ENCODE measurements around the gene HK2.

Gene HK2

DNA sequence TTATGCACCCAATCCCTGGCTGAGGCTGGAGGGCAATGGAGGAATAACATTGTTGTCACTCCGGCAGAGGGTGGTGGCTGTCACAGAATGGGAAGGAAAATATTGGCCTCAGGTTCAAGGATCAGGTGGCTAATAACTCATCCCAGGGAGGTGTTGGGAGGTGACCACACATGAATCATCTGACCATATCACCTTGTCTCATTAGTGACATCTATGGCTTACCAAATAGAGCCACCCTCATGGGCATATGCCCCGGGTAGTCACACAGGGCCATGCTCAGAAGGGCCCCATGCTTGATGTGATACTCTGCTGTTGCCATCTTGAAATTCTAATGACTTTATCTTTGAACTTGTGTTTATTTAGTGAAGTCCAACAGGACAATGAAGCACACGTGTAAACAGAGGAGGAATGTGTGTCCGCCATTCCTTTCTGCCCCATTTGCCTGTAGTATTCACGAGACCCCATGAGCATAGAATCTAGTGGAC lies 27.5 kb upstream of the HK2 start:
- ATAC-seq (ENCODE audit: insufficient read depth, low read depth) (no peak), DNase-seq (no peak)
- TF ChIP-seq EZH2 (IDR thresholded peaks at IDR 0.05; ENCODE audit: borderline replicate concordance, low read depth, low read length, severe bottlenecking) = no peak
- TF ChIP-seq, protein P1, sequence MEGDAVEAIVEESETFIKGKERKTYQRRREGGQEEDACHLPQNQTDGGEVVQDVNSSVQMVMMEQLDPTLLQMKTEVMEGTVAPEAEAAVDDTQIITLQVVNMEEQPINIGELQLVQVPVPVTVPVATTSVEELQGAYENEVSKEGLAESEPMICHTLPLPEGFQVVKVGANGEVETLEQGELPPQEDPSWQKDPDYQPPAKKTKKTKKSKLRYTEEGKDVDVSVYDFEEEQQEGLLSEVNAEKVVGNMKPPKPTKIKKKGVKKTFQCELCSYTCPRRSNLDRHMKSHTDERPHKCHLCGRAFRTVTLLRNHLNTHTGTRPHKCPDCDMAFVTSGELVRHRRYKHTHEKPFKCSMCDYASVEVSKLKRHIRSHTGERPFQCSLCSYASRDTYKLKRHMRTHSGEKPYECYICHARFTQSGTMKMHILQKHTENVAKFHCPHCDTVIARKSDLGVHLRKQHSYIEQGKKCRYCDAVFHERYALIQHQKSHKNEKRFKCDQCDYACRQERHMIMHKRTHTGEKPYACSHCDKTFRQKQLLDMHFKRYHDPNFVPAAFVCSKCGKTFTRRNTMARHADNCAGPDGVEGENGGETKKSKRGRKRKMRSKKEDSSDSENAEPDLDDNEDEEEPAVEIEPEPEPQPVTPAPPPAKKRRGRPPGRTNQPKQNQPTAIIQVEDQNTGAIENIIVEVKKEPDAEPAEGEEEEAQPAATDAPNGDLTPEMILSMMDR (IDR thresholded peaks at IDR 0.05; ENCODE audit: borderline replicate concordance, extremely low read depth, low read length, poor library complexity, severe bottlenecking) = no peak
- no peaks in the 10 kb centered on the region for H3K79me2 ChIP-seq (ENCODE audit: insufficient read depth, low read length)
- H2AFZ ChIP-seq (ENCODE audit: low read depth, low read length) = no peak overlapping the region
- H3K9me3 ChIP-seq (ENCODE audit: insufficient read depth, low read length, severe bottlenecking) = no peaks in the 10 kb centered on the region
- H3K36me3 ChIP-seq (ENCODE audit: insufficient read depth, low read length) = no peaks in the 10 kb centered on the region
- no peaks in the 10 kb centered on the region for H4K20me1 ChIP-seq (ENCODE audit: insufficient read depth, low read length)
- no peak overlapping the region for H3K4me2 ChIP-seq (ENCODE audit: insufficient read depth, low read length)
- H3K4me1 ChIP-seq (ENCODE audit: insufficient read depth, low read length) = no peaks in the 10 kb centered on the region
- no peak overlapping the region for H3K27ac ChIP-seq (ENCODE audit: low read length)
- H3K27me3 ChIP-seq (ENCODE audit: insufficient read depth, low read length, poor library complexity) = peaks cover 8% of the 10 kb centered on the region
- H3K4me3 ChIP-seq (ENCODE audit: low read depth in 1 of 2, low read length in 2 of 2) = no peak overlapping the region
- H3K9ac ChIP-seq (ENCODE audit: low read depth, low read length) = no peak overlapping the region

DNA sequence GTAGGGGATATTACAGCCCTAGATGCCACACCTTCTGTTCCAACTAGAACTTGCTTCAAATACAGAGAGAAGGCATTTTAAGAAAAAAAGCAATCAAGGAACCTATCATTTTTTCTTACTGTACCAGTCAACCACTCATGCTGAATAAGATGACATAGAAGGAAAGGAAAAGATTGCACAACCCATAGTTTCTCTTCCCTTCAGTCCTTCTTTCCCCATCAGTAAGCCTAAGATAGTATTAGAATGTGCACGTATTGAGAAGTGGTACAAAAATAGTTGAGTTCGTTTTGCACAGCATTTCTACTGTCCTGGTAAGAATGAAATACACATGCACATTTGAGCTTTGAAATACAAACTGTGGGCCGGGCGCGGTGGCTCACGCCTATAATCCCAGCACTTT lies 27.0 kb upstream of the HK2 start:
- no peak overlapping the region for H2AFZ ChIP-seq (ENCODE audit: low read depth, low read length)
- TF ChIP-seq, protein P1 (IDR thresholded peaks at IDR 0.05; ENCODE audit: borderline replicate concordance, extremely low read depth, low read length, poor library complexity, severe bottlenecking) = no peak
- TF ChIP-seq EZH2 (IDR thresholded peaks at IDR 0.05; ENCODE audit: borderline replicate concordance, low read depth, low read length, severe bottlenecking) = no peak
- H3K27me3 ChIP-seq (ENCODE audit: insufficient read depth, low read length, poor library complexity) = peaks cover 8% of the 10 kb centered on the region
- no peak overlapping the region for H3K27ac ChIP-seq (ENCODE audit: low read length)
- no peaks in the 10 kb centered on the region for H4K20me1 ChIP-seq (ENCODE audit: insufficient read depth, low read length)
- DNase-seq = no peak
- no peaks in the 10 kb centered on the region for H3K36me3 ChIP-seq (ENCODE audit: insufficient read depth, low read length)
- no peak for ATAC-seq (ENCODE audit: insufficient read depth, low read depth)
- no peak overlapping the region for H3K4me2 ChIP-seq (ENCODE audit: insufficient read depth, low read length)
- H3K79me2 ChIP-seq (ENCODE audit: insufficient read depth, low read length) = no peaks in the 10 kb centered on the region
- H3K9me3 ChIP-seq (ENCODE audit: insufficient read depth, low read length, severe bottlenecking) = no peaks in the 10 kb centered on the region
- no peak overlapping the region for H3K9ac ChIP-seq (ENCODE audit: low read depth, low read length)
- no peak overlapping the region for H3K4me3 ChIP-seq (ENCODE audit: low read depth in 1 of 2, low read length in 2 of 2)
- H3K4me1 ChIP-seq (ENCODE audit: insufficient read depth, low read length) = no peaks in the 10 kb centered on the region

DNA sequence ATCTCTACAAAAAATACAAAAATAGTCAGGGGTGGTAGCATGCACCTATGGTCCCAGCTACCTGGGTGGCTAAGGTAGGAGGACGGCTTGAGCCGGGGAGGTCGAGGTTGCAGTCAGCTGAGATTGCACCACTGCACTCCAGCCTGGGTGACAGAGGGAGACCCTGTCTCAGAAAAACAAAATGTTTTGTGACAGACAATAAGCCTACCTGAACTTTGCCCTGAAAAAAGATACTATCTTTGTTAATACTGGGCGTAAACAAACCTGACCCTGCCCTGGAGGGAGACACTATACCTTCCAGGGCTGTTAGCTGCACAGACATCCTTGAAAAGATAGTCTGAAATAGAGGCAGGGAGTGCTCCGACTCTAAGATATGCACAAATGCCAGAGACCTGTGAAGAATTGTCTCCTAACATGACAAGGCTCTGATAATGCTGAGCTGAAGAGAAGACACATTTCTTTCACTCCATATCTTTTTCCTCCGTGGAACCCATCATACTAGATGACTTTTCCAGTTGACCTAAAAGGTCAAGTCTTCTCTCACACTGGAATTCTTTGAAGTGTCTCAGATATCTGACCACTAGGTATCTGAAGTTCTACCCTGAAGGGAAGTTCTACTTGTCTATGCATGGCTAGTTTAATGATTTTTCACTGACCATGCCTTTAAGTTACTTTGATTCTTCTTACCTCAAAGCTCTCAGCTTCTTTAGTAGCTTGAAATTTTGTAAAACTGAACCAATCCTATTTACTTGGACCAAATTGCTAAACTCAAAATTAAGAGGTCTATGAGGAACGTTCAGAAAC lies 20.9 kb upstream of the HK2 start:
- TF ChIP-seq, protein P1 (IDR thresholded peaks at IDR 0.05; ENCODE audit: borderline replicate concordance, extremely low read depth, low read length, poor library complexity, severe bottlenecking) = no peak
- no peak for TF ChIP-seq EZH2 (IDR thresholded peaks at IDR 0.05; ENCODE audit: borderline replicate concordance, low read depth, low read length, severe bottlenecking)
- Histone ChIP-seq H2AFZ (ENCODE audit: low read depth, low read length) (no peak overlapping the region), H4K20me1 (ENCODE audit: insufficient read depth, low read length) (no peaks in the 10 kb centered on the region), H3K36me3 (ENCODE audit: insufficient read depth, low read length) (no peaks in the 10 kb centered on the region), H3K79me2 (ENCODE audit: insufficient read depth, low read length) (no peaks in the 10 kb centered on the region), H3K4me2 (ENCODE audit: insufficient read depth, low read length) (no peak overlapping the region), H3K27ac (ENCODE audit: low read length) (no peak overlapping the region), H3K4me3 (ENCODE audit: low read depth in 1 of 2, low read length in 2 of 2) (no peak overlapping the region), H3K9ac (ENCODE audit: low read depth, low read length) (no peak overlapping the region), H3K4me1 (ENCODE audit: insufficient read depth, low read length) (no peaks in the 10 kb centered on the region), H3K27me3 (ENCODE audit: insufficient read depth, low read length, poor library complexity) (peaks cover 9% of the 10 kb centered on the region), H3K9me3 (ENCODE audit: insufficient read depth, low read length, severe bottlenecking) (no peaks in the 10 kb centered on the region)
- DNase-seq (no peak), ATAC-seq (ENCODE audit: insufficient read depth, low read depth) (no peak)

Measured in DND-41 (cell line).